Activated CD4-positive, alpha-beta T cell treated with anti-CD3 and anti-CD28 coated beads, Interleukin-2, amount 10 ng/mL, durations not matched to agents 7 days and 5 days (primary cell): Measurements from ENCODE around the gene TNFAIP8L1. TPM values are rescaled to one million over a fixed set of nuclear protein-coding genes. Genes with fewer than 3 reads are reported as not detected.

Experiments
- CTCF ChIA-PET: fragments of 350-600 bp; sonication (Branson Sonifier 250); formaldehyde crosslinking; loops from one replicate; lab custom pipeline; 2021; ENCODE audit warnings: antibody characterized with exemption; lab: Charles Lee
- POLR2A ChIA-PET: fragments of 350-600 bp; sonication (Branson Sonifier 250); formaldehyde crosslinking; loops from one replicate; lab custom pipeline; 2021; ENCODE audit warnings: antibody characterized with exemption; lab: Charles Lee
- DNase-seq: peaks from one replicate; pipeline ENCODE4 v3.0.0-alpha.2; 2020
- H3K27ac Mint-ChIP-seq: one replicate; pipeline ENCODE4 v1.8.0; 2021; ENCODE audit warnings: mild to moderate bottlenecking, moderate library complexity, mixed read lengths
- H3K27me3 Mint-ChIP-seq: one replicate; pipeline ENCODE4 v1.8.0; 2021; ENCODE audit warnings: mixed read lengths
- H3K36me3 Mint-ChIP-seq: one replicate; pipeline ENCODE4 v1.8.0; 2021; ENCODE audit warnings: low read depth, mixed read lengths
- H3K4me1 Mint-ChIP-seq: one replicate; pipeline ENCODE4 v1.8.0; 2021; ENCODE audit warnings: mixed read lengths
- H3K4me3 Mint-ChIP-seq: one replicate; pipeline ENCODE4 v1.8.0; 2021; ENCODE audit warnings: mild to moderate bottlenecking, moderate library complexity, mixed read lengths
- H3K9me3 Mint-ChIP-seq: one replicate; pipeline ENCODE4 v1.8.0; 2021; ENCODE audit warnings: mixed read lengths
- total RNA-seq, 2 experiments: library from RNA; stranded (reverse); gene quantifications; one replicate each; pipeline ENCODE4 v1.2.3, GENCODE V29; 2021

Gene TNFAIP8L1
- total RNA-seq, 2 experiments from 2014 or later = 19.6 to 21.9 TPM

DNA sequence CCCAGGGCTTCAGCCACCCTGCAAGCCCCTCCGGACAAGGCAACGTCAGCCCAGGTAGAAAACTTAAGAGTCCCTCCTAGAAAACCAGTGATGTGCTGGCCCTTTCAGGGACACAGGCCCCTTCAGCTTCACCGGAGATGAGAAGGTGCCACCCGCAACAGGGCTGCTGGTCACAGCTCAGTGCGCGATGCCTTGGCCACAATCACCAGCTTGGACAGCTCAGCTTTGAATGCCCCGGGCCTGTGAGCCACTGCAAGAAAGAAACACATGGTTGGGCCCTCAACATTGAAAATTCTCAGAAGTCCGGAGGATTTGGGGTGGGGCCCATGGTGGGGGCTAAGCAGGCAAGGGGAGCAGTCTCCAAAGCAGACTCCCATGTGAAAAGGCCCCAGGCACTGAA, 18.5 kb downstream of the TNFAIP8L1 start:
- Mint-ChIP-seq H3K9me3 (no peaks in the 10 kb centered on the region), H3K4me1 (peaks cover 13% of the 10 kb centered on the region), H3K27me3 (no peaks in the 10 kb centered on the region), H3K4me3 (no peak overlapping the region), H3K36me3 (peaks cover 21% of the 10 kb centered on the region), H3K27ac (no peak overlapping the region)
- CTCF ChIA-PET = interaction anchor here (1.6 kb wide), 1 partner anchor 54 kb away, joined by 3 read pairs; no protein-coding TSS in a partner anchor
- POLR2A ChIA-PET = no interaction called here
- no peak for DNase-seq

GRCh38 chr19:4660181-4660791, 21.0 kb downstream of the TNFAIP8L1 start:
- ChIA-PET POLR2A (no interaction called here), CTCF (interaction anchor here (0.8 to 2.5 kb wide), 2 partner anchors 23 to 27 kb away, joined by 3 to 10 read pairs; no protein-coding TSS in a partner anchor)
- Mint-ChIP-seq H3K27me3 (no peaks in the 10 kb centered on the region), H3K4me1 (peaks cover 9% of the 10 kb centered on the region), H3K27ac (no peak overlapping the region), H3K9me3 (no peaks in the 10 kb centered on the region), H3K4me3 (no peak overlapping the region), H3K36me3 (peaks cover 18% of the 10 kb centered on the region)
- peak; percentile 44 for DNase-seq

GRCh38 chr19:4660993-4661392, 21.7 kb downstream of the TNFAIP8L1 start:
- ChIA-PET POLR2A (no interaction called here), CTCF (interaction anchor here (1.5 to 2.5 kb wide), 2 partner anchors 10 to 27 kb away, joined by 6 to 10 read pairs; no protein-coding TSS in a partner anchor)
- peaks cover 18% of the 10 kb centered on the region for H3K36me3 Mint-ChIP-seq
- no peak overlapping the region for H3K4me3 Mint-ChIP-seq
- H3K27me3 Mint-ChIP-seq = no peaks in the 10 kb centered on the region
- H3K4me1 Mint-ChIP-seq = peaks cover 9% of the 10 kb centered on the region
- no peaks in the 10 kb centered on the region for H3K9me3 Mint-ChIP-seq
- no peak overlapping the region for H3K27ac Mint-ChIP-seq
- DNase-seq = no peak

DNA sequence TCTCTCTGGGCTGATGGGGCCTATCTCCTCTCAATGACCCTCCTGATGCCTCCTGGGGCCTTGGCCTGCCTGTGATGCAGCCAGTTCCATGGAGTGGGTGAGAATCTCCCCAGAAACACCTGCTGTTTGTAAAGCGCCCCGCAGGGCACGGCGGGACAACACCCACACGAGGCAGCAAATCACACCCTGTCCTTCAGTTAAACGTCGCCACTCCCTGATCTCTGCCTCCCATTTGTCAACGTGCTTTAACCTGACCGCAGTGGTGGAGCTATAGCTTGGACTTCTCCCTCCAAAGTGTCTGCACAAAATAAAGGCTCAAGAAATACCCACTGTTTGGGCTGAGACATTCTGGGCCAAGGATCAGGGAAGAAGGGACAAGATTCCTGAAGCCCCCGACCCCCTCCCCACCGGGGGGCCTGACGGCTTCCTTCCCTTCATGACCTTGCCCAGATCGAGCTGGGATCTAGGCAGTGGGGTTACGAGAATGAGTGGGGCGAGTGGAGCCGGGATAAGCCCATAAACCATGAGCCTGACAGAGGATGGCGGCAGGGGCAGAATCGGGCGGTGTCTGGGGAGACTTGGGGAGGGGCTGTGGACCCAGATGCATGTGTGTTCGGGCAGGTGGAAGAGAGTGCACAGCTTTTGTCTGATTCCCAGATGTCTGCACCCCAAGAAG, 22.8 kb downstream of the TNFAIP8L1 start:
- no peaks in the 10 kb centered on the region for H3K9me3 Mint-ChIP-seq
- H3K27ac Mint-ChIP-seq = no peak overlapping the region
- H3K4me3 Mint-ChIP-seq = no peak overlapping the region
- H3K4me1 Mint-ChIP-seq = peaks cover 9% of the 10 kb centered on the region
- peaks cover 18% of the 10 kb centered on the region for H3K36me3 Mint-ChIP-seq
- DNase-seq = no peak
- H3K27me3 Mint-ChIP-seq = no peaks in the 10 kb centered on the region
- POLR2A ChIA-PET = interaction anchor here (0.5 kb wide), 1 partner anchor 12 kb away, joined by 3 read pairs; no protein-coding TSS in a partner anchor
- CTCF ChIA-PET = interaction anchor here (0.5 to 1.5 kb wide), 2 partner anchors 11 to 619 kb away, joined by 3 to 6 read pairs; no protein-coding TSS in a partner anchor

GRCh38 chr19:4662812-4663211, 23.5 kb downstream of the TNFAIP8L1 start:
- no peak for DNase-seq
- Mint-ChIP-seq H3K9me3 (no peaks in the 10 kb centered on the region), H3K4me1 (peaks cover 9% of the 10 kb centered on the region), H3K27me3 (no peaks in the 10 kb centered on the region), H3K36me3 (peaks cover 18% of the 10 kb centered on the region), H3K4me3 (no peak overlapping the region), H3K27ac (peak overlapping the region; percentile 58)
- CTCF ChIA-PET = interaction anchor here (0.5 kb wide), 1 partner anchor 618 kb away, joined by 3 read pairs; no protein-coding TSS in a partner anchor
- POLR2A ChIA-PET = no interaction called here

DNA sequence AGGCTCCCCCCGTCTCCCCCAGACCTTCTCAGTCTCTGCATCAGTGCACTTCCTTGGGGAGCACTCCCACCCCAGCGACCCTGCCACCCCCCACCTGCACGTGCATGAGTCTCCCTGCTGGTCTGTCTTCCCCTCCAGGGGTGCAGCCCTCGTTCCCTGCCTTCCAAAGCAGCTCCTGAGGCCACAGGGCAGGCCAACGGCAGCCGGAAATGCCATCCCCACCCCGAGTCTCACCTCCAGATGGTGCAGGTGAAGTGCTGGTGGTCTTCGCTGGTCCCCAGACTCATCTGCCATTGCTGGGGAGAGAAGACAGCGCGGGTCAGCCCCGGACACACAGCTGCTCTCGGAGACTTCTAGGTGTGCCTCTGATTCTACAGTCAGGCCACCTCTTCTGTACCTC, 25.3 kb downstream of the TNFAIP8L1 start:
- DNase-seq = no peak
- Mint-ChIP-seq H3K27ac (no peak overlapping the region), H3K4me1 (peaks cover 24% of the 10 kb centered on the region), H3K4me3 (no peak overlapping the region), H3K27me3 (no peaks in the 10 kb centered on the region), H3K9me3 (no peaks in the 10 kb centered on the region), H3K36me3 (peaks cover 18% of the 10 kb centered on the region)
- CTCF ChIA-PET = no interaction called here
- POLR2A ChIA-PET = no interaction called here

DNA sequence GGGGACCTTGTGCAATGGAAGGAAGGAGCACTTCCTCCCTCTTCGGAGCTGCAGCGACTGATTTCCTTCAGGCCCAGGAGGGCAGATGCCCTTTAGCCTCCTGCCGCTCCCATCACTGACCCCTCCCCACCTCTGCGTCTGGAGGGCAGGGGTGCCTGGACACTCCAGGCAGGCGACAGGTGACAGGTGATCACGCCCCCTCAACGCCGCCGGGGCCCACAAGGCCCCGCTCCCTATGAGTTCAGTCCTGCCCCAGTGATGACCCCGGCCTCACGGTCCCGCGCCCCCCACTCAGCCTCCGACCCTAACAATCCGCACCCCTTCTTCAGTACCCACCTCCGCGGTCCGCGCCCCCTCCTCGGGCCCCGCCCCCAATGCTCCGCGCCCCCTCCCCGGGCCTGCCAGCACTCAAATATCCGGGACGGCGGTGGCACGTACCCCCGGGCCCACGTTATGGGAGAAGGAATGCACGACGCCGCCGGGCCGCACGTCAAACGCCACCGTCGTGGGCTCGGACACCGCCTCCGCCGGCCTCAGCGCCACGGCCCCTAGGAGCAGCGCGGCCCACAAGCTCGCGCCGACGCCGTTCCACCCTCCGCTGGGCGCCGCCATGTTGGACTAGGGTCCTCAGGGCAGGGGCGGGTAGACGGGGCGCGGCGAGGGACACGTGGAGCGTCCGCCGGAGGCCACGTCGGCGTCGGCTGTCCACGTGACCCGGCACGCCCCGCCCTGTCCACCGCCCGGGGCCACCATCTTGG, 30.6 kb downstream of the TNFAIP8L1 start, which contains the start of gene MYDGF:
Gene MYDGF, minus strand, starts transcription at position 620 of the 758 bp plus-strand sequence. Its CDS starts 8 bp downstream, at position 612.
- H3K4me3 Mint-ChIP-seq = peak within 1 kb of the TSS; percentile 86
- no peaks in the 10 kb centered on the region for H3K9me3 Mint-ChIP-seq
- ChIA-PET POLR2A (no interaction called here), CTCF (interaction anchor here (2.0 kb wide), 1 partner anchor 122 kb away, joined by 7 read pairs; the partner anchor contains the start of gene FEM1A)
- peak; percentile 94 for DNase-seq
- H3K27me3 Mint-ChIP-seq = no peaks in the 10 kb centered on the region
- peak within 1 kb of the TSS; percentile 85 for H3K27ac Mint-ChIP-seq
- peaks cover 8% of the 10 kb centered on the region for H3K36me3 Mint-ChIP-seq
- peaks cover 17% of the 10 kb centered on the region for H3K4me1 Mint-ChIP-seq

DNA sequence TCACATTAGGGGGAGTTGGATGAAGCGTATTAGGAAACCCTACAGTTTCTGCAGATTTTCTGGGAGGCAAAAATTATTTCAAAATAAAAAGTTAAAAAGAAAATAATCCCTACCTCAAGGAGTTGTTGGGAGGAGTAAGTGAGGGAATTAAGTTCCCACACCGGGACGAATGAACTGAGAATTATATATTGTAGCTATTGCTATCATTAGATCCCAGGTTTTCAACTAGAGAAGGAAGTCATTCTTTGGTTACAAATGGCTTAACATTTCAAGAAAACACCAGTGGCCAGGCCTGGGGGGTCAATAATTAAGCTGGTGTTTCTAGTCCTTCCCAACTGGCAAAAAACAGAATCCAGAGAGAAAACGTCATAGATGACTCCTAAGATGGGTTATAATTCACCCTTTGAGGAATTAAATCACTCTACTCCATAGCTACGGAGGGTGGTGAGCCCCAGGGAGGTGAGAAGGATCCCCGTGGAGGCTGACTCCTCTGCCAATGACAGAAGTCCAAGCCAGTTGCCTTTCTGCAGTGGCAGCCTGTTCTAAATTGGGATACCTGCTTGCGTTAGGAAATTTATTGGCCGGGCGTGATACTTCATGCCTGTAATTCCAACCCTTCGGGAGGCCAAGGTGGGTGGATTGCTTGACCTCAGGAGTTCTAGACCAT, 32.0 kb downstream of the TNFAIP8L1 start:
- POLR2A ChIA-PET = no interaction called here

GRCh38 chr19:4673216-4673615, 33.9 kb downstream of the TNFAIP8L1 start:
- ChIA-PET CTCF (interaction anchor here (0.6 to 1.3 kb wide), 5 partner anchors 37 to 267 kb away, joined by 3 to 5 read pairs (median 3); partner anchors contain the start of gene FEM1A), POLR2A (no interaction called here)
- Mint-ChIP-seq H3K36me3 (peaks cover 11% of the 10 kb centered on the region), H3K4me1 (peaks cover 14% of the 10 kb centered on the region), H3K27ac (no peak overlapping the region), H3K4me3 (no peak overlapping the region), H3K27me3 (no peaks in the 10 kb centered on the region), H3K9me3 (no peaks in the 10 kb centered on the region)
- DNase-seq = no peak

More for the DNA sequence above, 32.0 kb downstream of the TNFAIP8L1 start:
- H3K4me3 Mint-ChIP-seq = peak overlapping the region; percentile 32
- CTCF ChIA-PET = no interaction called here
- no peaks in the 10 kb centered on the region for H3K9me3 Mint-ChIP-seq
- H3K4me1 Mint-ChIP-seq = peaks cover 17% of the 10 kb centered on the region
- H3K36me3 Mint-ChIP-seq = peaks cover 8% of the 10 kb centered on the region
- H3K27ac Mint-ChIP-seq = peak overlapping the region; percentile 37
- DNase-seq = no peak
- no peaks in the 10 kb centered on the region for H3K27me3 Mint-ChIP-seq

DNA sequence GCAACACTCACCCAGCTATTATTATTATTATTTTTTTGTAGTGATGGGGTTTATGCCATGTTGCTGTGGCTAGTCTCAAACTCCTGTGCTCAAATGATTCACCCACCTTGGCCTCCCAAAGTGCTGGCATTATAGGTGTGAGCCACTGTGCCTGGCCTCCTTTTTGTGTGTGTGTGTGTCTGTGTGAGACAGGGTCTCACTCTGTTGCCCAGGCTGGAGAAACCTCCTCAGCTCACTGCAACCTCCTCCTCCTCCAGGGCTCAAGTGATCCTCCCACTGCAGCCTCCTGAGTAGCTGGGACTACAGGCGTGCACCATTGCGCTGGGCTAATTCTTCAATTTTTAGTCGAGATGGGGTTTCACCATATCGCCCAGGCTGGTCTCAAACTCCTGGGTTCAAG, 34.4 kb downstream of the TNFAIP8L1 start:
- peaks cover 9% of the 10 kb centered on the region for H3K4me1 Mint-ChIP-seq
- no peak for DNase-seq
- H3K36me3 Mint-ChIP-seq = peaks cover 10% of the 10 kb centered on the region
- no peak overlapping the region for H3K4me3 Mint-ChIP-seq
- ChIA-PET CTCF (interaction anchor here (0.6 to 1.6 kb wide), 4 partner anchors 38 to 267 kb away, joined by 3 to 5 read pairs (median 3); partner anchors contain the start of gene FEM1A), POLR2A (interaction anchor here (0.6 kb wide), 1 partner anchor 12 kb away, joined by 3 read pairs; no protein-coding TSS in a partner anchor)
- no peaks in the 10 kb centered on the region for H3K9me3 Mint-ChIP-seq
- no peak overlapping the region for H3K27ac Mint-ChIP-seq
- H3K27me3 Mint-ChIP-seq = no peaks in the 10 kb centered on the region

GRCh38 chr19:4675346-4675745, 36.0 kb downstream of the TNFAIP8L1 start:
- H3K4me1 Mint-ChIP-seq = peaks cover 1% of the 10 kb centered on the region
- peaks cover 8% of the 10 kb centered on the region for H3K36me3 Mint-ChIP-seq
- H3K4me3 Mint-ChIP-seq = no peak overlapping the region
- no peak overlapping the region for H3K27ac Mint-ChIP-seq
- ChIA-PET CTCF (interaction anchor here (1.6 kb wide), 1 partner anchor 116 kb away, joined by 3 read pairs; the partner anchor contains the start of gene FEM1A), POLR2A (no interaction called here)
- no peaks in the 10 kb centered on the region for H3K27me3 Mint-ChIP-seq
- no peak for DNase-seq
- H3K9me3 Mint-ChIP-seq = no peaks in the 10 kb centered on the region
